Stimulated activated CD4-positive, alpha-beta T cell treated with anti-CD3 and anti-CD28 coated beads, Interleukin-2, amount 100 ng/mL, for 4 hours (primary cell): ENCODE measurements around the gene CROCC2.

Experiments used
- DNase-seq: peaks from one replicate; pipeline ENCODE4 v3.0.0-alpha.2; 2020; ENCODE audit warnings: low read depth

The CROCC2 gene

DNA sequence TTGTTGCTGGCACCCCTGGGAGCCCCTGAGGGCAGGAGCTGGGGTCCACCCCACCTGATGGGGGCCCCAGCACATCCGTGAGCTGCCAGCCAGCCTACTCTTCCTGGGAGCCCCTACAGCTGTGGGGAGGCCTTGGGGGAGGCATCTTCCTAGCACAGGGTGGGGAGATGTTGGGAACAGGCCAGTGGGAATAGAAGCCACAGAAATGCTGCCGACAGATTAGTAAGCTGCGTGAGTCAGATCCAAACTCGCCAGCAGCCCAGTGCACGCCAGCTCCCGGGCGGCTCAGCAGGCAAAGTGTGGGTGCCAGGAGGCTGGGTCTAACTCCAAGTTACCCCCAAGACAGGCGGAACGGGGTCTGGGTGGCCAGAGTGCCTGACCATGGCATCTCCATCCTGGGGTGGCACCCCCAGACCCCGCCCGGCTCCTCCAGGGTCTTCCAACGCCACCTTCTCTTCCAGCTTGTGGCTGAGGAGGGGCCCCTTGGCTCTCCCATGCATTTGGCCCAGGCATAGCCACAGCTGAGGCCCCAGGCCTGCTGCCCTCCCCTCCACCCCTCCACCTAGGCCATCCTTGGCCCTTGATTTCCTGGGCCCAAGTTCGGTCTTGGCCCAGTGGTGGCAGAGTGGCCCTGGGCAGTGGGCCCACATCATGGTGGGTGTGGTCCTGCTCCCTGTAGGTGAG, 15.3 kb downstream of the CROCC2 start:
- no peak for DNase-seq

DNA sequence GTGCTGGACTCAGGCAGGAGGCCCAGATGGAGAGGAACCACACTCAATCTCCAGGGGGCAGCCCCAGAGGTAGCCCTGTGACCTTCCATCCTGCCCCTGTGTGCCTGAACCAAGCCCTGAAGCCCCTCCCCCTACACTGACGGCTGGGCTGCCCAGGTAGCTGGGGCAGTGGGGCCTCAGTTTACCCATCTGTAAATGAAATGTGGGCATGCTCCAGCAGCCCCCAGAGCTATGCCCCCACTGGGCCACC, 15.8 kb downstream of the CROCC2 start:
- DNase-seq = no peak

DNA sequence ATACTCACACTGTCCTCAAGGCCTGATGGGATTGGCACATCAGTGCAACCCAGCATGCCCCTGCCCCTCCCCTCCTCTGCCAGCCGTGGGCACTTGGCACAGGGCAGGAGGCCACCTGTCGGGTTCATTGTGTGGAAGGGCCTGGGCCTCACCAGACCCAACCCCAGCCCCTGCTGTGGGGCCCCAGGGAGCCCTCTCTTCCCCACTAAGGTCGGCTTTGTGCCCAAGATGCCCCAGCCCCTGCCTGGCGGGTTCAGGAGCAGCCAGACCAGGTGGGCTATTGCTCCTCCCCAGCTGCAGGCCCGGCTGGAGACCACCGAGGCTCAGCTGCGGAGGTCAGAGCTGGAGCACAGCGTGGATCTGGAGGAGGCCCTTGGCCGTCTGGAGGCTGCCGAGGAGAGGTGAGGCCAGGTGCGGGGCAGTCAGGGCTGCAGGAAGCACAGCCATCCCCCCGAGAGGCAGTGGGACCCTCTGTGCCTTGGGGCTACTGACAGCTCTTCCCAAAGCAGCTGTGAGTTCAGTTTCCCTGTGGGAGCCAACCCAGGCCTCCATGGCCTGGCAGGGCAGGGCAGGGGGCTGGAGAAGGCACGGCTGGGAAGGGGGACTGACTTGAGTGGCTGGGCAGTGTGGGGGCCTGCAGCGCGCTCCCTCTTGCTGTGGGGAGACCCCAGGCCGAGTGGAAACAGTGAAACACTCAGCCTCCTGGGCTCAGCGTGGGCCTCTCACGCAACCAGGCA, 16.3 kb downstream of the CROCC2 start:
- no peak for DNase-seq

DNA sequence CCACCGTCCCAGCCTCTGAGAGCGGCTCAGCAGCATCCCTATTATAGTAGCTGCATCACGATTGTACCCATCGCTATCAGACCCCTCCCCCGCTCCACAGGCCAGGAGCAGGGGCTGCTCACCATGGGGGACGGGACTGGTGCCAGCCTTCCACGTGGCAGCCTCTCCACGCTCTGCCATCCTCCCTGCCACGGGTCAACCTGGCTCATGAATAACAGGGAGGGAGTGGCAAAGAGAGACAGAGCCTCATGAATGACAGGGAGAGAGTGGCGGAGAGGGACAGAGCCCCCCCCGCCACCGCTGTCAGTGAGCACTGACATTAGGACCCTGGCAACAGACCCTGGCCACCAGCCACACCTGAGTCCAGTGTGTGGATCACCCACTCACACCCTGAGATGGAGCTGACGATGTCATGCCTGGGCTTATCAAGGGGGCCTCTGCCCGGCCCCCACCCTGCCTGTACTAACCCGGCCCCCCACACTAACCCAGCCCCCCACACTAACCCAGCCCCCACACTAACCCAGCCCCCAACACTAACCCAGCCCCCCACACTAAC, 16.9 kb downstream of the CROCC2 start:
- DNase-seq = no peak

DNA sequence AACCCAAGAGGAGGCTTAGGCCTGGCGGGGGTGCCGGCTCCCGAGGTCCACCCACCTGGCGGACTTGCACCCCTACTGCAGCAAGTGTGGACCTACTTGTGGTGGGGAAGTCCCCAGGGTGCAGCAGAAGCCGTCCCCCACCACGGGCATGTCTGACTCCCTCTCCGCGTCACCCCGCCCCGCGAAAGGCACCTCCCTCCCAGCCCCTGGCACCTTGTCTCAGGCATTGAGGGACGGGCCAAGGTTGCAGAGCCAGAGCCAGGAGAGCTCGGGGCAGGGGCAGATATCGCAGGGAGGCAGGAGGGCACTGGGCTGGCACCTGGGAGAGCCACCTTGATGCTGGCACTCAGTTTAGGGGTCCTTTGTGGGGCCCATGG, 19.0 kb downstream of the CROCC2 start:
- no peak for DNase-seq

DNA sequence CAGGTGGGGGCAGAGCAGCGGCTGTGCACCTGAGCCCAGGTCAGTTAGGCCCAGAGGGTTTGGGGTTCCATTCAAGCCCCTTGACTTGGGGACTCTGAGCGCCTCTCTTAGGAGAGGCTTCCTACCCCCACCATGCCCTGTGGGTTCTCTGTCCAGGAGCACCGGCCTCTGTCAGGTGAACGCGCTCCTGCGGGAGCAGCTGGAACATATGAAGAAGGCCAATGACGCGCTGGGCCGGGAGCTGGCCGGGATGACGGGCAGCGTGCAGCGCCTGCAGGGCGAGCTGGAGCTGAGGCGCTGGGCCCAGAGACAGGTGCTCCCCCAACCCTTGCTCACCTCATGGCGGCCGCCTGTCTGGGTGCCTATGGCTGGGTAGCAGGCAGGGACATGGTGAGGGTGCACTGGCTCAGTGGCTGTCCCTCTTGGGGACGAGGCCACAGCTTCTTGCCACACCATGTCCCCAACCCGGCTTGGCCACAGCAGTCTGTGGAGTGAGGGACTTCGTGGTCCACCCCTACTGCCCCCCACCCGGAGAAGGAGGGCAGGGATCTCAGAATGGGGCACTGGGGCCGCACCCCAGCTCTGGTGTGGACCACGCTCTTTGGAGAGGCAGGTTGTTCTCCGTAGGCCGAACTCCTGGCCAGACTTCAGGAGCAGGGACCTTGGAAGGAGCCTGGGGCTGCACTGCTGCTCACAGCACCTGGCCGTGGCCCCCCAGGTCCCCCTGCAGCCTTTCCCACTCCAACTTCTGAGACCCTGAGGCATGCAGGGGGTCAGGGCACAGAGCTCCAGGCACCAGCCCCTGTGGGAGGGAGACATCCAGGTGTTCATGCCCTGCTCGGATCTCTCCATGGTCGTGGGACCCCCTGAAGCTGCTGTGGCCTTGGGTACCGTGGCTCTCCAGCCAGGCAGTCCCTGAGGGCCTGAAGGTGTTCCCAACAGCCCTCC, 19.7 kb downstream of the CROCC2 start:
- DNase-seq = no peak

DNA sequence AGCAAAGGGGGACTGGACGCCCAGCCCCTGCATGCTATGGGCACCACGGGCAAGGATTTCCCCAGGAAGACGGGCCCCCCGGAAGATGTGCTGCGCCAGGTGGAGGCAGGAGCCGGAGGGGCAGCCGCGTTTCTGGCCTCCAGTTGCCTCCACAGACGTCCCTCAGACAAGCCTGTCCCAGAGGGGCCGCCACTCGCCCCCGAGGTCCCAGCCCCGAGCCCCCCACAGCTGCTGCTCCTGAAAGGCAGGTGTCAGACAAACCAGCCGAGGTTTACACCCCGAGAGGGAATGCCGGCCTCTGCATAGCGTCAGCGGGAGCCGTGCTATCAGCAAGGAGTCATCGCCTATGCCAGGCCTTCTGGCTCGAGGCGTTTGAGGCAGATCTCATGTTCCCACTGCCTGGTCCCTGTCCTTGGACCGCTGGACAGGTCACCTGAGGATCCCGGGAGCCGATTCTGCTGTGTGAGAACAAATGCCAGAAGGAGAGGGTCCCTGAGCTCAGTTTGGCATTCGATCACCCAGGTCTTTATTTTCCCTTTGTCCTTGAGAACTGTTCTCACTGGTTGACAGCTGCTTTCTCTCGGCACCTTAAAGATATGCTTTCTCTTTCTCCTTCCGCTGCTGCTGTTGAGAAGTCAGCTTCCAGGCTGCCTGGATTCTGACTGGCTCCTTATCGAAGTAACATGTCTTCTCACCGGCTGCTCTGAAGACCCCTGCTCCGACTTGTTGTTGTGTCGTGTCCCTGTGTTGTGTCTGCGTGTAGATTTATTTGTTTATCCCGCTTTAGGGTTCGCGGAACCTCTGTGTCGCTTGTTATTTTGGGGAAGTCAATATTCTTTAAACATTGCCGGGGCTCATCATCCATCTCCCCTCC, 20.6 kb downstream of the CROCC2 start:
- no peak for DNase-seq

DNA sequence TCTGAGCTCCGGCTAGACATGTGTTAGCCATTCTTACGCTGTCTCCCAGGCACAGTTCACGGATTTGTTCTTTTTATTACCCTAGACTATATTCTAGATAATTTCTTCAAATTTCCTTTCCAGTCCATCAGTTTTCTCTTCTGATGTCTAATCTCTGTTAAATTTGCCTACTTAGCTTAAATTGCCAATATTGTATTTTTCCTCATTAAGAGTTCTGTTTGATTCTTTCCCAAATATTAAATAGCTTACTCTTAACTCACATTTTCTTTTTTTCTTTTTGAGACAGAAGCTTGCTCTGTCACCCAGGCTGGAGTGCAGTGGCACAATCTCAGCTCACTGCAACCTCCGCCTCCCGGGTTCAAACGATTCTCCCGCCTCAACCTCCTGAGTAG, 21.2 kb downstream of the CROCC2 start:
- no peak for DNase-seq

DNA sequence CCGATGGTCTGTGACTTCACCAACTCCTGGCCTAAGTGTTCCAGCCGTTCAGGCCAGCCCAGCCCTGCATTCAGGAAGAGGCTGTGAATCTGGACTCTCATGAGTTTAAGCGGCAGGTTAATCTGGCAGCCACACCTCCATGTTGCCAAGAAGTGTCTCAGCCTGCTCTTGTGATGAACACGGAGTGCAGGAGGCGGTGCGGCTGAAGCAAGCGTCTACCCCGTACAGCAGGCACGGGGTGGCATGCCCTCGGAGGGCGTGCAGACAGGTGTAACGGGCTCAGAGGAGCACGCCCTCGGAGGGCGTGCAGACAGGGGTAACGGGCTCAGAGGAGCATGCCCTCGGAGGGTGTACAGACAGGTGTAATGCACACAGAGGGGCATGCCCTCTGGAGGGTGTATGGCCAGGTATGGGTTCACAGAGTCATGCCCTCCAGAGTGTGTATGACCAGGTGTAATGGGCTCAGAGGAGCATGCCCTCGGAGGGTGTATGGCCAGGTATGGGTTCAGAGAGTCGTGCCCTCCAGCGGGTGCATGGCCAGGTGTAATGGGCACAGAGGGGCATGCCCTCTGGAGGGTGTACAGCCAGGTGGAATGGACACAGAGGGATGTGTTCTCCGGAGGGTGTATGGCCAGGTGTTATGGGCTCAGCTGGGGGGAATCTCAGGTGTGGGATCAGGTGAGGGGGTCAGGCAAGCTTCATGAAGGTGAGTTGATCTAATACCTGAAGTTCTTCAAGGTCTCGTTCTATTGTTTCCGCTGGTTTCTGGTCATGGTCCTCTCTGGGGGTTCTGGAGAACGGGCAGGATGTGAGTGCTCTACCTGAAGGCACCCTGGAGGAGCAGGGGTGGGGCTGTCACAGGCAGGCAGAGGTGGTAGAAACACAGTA, 22.6 kb downstream of the CROCC2 start:
- DNase-seq = no peak

DNA sequence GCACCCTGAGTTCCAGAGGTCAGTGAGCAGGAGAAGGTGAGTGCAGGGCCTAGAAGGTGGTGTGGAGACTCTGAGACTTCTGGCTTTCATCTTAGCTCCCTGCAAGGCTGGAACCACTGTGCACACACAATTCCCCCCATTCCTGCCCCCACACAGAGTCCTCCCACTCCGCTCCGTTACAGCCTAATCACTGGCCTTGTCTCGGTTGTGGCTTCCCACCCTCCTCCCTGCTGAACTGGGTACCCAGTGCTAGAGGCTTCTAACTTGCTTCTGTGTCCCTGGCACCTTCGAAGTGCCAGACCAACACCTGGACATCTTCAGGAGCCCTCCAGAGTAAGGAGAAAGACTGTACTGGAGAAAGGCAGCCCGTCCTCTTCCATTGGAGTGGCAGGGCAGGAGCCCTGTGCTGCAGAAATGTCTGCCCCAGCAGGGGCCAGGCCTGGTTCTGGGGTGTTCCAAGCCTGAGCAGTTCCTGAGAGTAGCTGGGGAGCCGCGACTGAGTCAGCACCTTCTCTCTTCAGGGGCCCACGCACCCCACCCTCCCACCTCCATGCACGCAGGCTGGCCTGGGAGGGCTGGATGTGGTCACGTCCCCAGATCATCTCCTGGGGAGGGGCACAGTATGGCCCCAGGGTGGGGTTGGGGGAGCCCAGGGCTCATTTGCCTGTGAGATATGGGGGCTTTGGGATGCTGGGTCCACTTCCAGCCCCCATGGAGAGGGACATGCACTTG, 23.4 kb downstream of the CROCC2 start:
- no peak for DNase-seq

DNA sequence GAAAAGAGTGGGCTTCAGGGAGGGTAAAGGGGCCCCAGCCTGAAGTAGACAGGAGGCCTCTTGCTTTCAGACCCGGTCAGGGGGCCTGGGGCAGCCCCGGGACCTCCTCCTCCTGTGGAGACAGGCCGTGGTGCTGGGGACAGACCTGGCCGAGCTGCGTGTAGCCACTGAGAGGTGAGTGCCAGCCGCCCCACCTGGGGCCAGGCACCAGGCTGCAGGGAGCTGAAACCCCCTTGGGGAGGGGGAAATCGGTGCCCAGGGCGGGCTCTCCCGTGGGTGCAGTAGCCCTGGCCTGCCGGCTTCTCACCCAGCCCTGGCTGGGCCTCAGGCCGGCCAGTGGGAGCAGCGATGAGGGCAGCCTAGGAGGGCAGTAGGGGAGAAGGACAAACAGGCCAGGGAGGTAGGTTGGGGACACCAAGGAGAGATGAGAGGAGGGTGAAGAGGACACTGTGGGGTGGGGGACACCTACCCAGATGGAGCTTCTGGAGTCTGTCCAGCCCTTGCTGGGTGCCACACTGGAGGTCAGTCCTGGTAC, 24.0 kb downstream of the CROCC2 start:
- no peak for DNase-seq

DNA sequence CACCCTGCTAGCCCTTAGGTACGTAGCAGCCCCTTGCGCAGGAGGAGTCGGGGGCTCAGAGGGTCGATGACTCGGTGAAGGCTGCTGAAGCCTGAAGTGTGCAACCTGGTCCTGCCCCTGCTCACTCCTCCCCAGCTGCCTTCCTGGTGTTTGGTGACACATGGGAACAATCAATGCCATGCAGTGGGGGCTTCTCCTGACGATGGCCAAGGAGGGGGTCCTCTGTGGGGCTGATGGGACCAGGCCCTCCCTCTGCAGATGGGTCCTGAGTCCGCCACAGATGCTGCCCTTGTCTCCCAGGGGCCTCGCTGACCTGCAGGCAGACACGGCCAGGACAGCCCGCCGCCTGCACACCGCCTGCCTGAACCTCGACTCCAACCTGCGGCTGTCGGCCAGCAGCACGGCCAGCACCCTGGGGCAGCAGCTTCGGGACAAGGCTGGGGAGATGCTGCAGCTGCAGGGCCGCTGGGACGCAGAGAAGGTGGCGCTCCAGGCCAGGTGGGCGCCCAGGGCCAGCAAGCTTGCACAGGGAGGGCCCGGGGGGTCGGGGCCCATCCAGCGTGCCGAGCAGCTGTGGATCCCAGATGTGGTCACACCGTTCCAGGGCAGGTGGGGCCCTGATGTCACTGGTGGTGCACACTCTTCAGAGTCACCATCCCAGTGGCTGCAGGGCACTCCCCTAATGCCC, 24.6 kb downstream of the CROCC2 start:
- no peak for DNase-seq

DNA sequence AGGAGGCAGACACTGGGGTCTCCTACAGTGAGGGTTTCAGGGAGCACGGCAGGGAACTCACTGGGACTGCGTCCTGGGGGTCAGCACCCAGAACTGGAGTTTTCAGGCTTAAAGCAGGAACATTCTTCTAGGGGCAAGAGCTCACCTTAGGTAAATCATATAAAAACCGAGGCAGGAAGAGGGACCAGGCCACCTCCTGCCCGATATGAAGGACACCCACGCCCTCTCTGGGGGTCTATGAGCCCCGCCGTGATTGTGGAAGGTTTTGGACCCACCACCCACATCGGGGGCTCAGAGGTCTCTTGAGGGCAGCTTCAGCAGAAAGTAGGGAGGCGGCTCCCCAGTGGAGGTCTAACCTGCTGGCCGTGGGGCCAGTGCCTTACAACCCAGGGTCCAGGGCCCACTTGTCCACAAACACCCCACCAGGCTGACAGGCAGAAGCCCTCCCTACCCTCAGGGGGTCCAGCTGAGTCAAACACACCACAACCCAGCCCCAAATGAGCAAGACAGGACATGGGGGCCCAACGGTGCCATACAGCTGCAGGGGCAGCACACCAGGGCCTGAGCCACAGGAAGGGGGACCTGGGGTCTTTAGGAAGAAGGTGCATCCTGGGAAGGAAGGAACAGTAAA, 25.3 kb downstream of the CROCC2 start:
- no peak for DNase-seq

DNA sequence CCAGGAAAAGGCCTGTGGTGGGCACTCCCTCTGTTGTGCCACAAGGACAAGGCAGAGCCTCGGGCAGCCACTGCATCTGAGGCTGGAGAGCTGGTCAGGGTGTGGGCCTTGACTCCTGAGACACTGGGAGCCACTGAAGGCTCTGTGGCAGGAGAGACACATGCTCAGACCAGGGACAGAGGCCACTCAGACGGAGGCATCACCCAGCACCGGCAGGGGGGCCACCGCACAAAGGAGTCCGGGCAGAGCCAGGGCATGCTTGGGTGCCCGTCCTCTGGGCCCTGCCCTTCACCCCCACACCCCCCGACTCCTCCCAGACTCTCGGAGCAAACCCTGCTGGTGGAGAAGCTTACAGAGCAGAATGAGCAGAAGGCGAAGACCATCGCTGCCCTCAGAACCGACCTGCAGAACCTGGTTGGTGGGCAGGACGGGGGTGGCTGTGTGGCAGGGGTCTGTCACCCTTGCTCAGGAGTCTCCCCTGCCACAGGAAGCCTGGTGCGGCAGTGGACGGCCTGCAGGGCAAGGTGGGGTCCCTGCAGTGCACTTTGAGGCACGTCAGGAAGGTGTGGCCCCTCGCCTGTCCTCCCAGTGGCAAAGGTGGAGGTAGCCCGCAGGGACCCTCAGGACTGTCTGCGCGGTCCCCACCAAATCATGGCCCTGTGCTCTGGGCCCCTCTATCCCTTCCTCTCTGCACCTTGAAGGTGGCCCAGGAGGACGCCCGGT, 26.0 kb downstream of the CROCC2 start:
- DNase-seq = no peak

DNA sequence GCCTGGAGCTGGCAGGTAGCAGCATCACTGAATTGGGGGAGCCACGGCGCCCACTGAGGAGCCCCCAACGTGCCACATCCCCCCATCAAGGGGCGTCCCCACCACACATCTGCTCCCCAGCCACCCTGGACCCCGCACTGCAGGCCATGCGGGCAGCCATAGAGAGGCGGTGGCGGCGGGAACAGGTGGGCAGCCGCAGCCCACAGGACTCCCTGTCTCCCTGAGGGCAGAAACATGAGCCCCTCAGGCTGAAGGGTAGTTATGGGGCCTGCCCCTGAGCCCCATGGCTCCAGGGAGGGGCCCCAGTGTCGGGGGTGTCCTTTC, 26.6 kb downstream of the CROCC2 start:
- no peak for DNase-seq

DNA sequence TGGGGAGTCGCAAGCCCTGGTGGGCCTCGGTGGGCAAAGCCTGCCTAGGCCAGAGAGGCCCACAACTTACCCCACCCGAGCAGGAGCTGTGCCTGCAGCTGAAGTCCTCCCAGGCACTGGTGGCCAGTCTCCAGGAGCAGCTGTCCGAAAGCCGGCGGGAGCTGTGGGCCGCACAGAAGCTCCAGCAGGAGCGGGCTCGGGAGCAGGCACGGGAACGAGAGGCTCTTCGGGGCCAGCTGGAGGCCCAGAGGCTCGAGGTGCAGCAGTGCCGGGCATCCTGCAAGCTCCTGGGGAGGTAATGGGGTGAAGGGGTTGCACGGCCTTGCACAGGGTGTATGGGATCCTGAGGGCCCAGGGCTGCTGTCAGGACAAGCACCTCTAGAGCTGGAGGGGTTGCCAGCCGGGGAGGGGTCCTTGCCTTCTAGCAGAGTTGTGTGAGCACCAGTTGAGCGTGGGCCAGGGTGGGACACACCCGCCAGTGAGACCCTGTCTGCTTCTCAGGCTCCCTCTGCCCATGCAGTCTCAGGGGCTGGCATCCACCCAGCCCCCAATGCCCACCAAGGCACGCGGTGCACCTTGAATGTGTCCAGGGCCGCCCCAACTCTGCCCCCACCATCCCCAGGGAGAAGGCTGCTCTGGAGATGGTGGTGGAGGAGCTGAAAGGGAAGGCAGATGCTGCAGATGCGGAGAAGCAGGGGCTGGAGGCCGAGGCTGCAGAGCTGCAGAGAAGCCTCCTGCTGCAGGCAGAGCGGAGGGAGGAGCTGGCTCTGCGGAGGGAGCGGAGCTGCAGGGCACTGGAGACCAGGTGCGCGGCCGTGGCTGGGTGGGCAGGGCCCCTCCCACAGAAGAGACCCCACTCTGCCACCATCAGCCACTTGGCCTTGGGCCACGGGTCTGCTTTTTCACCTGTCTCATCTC, 27.2 kb downstream of the CROCC2 start:
- no peak for DNase-seq
